Fibroblast of pulmonary artery (primary cell): ENCODE data around the gene NKAIN4.

Experiments used
- DNase-seq: peaks from one replicate; pipeline ENCODE4 v3.0.0-alpha.2; 2010; ENCODE audit warnings: low read depth
- H3K4me3 ChIP-seq: replicated peaks from 2 replicates; pipeline ENCODE4 v1.5.1; 2011; ENCODE audit warnings: low read depth, mild to moderate bottlenecking, control low read depth, low read length, moderate library complexity
- TF ChIP-seq, protein P1 (sequence below): IDR thresholded peaks from 2 replicates; pipeline ENCODE4 v1.5.1; 2011; ENCODE audit warnings: mild to moderate bottlenecking, control low read depth, low read length, inconsistent platforms; ENCODE audit errors: missing control alignments

NKAIN4 gene

DNA sequence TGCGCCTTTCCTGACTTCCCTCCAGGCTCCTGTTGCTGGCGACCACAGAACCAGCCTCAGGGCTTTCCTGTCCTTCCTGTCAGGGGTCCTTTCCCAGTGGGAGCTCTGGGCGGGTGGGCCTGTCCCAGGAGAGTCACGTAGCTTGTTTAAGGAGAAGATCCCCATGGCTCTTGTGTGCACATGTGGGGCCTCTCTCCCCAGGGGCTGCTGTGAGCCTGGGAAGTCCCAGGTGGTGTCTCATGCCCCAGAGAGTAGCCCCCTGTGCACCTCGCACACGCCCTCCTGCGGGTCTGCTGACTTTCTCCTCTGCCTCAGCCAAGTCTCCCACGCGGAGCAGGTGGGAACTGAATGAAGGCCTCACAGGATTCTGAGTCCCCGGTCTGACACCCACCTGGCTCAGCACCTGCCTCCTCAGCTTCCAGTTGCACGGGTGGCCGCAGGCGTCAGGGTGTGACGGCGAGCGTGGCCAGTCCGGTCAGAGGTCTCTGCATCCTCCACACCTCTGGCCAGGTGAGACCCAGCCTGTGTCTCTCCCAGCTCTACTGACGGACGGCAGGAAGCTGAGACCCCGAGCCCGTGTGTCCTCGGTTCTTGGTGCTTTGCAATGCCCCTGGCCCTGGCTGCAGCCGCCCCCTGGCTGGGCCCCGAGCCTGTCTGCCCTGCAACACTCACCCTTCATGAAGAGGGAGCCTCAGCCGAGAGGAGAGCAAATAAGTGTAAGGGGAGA, 5.6 kb upstream of the NKAIN4 start:
- TF ChIP-seq, protein P1, sequence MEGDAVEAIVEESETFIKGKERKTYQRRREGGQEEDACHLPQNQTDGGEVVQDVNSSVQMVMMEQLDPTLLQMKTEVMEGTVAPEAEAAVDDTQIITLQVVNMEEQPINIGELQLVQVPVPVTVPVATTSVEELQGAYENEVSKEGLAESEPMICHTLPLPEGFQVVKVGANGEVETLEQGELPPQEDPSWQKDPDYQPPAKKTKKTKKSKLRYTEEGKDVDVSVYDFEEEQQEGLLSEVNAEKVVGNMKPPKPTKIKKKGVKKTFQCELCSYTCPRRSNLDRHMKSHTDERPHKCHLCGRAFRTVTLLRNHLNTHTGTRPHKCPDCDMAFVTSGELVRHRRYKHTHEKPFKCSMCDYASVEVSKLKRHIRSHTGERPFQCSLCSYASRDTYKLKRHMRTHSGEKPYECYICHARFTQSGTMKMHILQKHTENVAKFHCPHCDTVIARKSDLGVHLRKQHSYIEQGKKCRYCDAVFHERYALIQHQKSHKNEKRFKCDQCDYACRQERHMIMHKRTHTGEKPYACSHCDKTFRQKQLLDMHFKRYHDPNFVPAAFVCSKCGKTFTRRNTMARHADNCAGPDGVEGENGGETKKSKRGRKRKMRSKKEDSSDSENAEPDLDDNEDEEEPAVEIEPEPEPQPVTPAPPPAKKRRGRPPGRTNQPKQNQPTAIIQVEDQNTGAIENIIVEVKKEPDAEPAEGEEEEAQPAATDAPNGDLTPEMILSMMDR = no peak
- no peak overlapping the region for H3K4me3 ChIP-seq
- DNase-seq = no peak

DNA sequence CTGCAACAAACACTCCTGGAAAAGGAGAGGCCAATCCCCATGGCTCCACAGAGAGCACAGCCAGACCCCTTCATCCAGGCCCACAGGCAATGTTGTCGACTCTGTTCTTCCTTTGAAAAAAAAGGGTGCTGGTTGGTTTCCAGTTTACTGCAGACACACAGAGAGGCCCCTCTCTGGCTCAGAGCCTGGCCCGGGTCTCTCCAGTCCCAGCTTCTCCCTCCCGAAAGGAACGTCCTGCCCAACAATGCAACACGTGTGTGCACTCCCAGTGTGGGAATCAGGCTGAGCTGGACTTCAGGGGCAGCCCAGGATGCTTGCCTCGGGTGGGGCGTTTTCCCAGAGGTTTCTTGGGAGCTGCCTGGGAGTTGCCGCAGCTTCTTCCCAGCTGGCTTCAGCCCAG, 4.5 kb upstream of the NKAIN4 start:
- DNase-seq = peak; percentile 13
- H3K4me3 ChIP-seq = no peak overlapping the region
- TF ChIP-seq, protein P1 = no peak

DNA sequence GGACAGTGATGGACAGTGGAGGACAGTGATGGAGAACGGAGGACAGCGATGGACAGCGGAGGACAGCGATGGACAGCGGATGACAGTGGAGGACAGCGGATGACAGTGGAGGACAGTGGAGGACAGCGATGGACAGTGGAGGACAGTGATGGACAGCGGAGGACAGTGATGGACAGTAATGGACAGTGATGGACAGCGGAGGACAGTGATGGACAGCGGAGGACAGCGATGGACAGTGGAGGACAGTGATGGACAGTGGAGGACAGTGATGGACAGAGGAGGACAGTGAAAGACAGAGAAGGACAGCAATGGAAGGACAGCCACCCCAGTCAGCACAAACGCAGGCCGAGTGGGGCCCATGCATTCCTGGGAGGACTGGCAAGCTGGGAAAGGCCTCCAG, 3.4 kb upstream of the NKAIN4 start:
- no peak for DNase-seq
- no peak overlapping the region for H3K4me3 ChIP-seq
- TF ChIP-seq, protein P1 = no peak

DNA sequence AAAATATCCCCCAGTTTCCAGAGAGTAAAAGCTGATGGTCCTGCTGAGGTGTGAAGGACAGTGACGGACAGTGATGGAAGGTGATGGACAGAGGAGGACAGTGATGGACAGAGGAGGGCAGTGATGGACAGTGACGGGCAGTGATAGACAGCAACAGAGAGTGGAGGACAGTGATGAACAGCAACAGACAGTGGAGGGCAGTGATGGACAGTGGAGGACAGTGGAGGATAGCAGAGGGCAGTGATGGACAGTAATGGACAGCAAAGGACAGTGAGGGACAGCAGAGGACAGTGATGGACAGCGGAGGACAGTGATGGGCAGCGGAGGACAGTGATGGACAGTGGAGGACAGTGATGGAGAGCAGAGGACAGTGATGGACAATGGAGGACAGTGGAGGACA, 2.7 kb upstream of the NKAIN4 start:
- no peak overlapping the region for H3K4me3 ChIP-seq
- TF ChIP-seq, protein P1 = no peak
- no peak for DNase-seq

DNA sequence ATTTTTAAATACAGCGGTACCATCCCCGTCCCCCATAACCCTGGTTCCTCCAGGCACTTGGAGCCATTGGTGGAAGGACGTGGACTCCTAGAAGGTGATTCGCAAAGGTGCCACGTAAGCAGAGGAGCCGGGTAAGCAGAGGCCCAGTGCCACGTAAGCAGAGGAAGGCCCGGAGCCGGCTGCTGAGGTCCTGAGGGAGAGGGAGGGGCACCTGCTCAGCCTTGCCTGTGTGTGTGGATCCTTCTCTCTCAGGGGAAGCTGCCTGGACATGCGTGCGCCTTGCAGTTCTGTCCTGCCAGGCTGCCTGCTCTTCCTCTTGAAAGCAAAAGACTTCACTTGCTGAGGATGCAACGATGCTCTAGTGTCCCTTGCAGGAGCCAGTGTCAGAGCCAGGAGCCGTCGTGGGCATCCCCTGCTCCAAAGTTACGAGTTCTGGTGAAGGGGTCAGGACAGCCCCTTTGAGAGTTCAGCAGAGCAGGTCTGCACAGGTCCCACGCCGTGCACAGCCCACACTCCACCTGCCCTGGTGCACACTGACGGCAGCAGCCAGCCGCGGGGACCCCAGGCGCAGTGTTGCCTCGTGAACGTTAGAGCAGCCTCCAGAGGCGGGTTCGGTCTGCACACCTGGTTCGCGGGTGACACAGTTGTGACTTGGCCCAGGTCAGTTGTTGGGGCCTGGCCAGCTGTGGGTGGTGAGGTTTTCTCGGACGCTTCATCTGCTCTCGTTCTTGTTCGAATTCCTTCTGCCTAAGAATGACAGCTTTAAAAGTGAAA, 1.9 kb upstream of the NKAIN4 start:
- TF ChIP-seq, protein P1 = no peak
- DNase-seq = no peak
- H3K4me3 ChIP-seq = no peak overlapping the region

DNA sequence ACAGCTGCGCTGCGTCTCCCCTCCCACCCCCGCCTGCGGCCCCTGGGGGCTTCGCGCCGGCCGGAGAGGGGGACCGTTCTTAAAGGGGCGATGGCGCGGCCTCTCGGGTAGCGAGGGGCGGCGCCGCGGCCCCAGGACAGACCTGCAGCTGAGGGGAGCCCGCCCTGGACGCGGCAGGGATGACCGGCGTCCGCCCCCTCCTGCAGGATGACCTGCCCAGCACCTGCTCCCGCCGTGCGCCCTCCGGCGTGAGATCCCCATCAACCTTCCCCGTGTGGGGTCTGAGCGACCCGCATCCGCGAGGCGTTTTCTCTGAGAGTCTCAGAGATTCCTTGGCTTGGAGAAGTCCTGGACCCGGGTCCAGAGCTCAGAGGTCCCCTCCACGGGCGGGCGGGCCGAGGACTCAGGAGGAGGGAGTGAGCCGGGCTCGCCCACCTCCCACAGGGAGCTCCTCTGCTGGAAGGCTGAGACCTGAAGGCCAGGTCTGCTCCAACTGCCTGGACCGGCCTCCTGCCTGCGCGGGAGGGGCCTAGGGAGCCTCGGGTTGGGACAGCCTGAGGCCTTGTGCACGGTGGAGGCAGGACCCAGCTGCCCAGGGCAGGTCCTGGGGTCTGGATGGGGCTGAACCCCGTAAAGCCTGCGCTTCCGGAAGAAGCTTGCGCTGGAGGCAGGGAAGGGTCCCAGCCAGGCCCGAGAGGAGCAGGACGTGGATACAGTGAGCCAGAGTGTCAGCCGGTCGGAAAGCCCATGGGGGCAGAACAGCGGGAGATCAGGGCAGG, 532 bp upstream of the NKAIN4 start:
- no peak for DNase-seq
- TF ChIP-seq, protein P1 = no peak
- H3K4me3 ChIP-seq = no peak overlapping the region
